T-helper 2 cell treated with Interferon-gamma antibody and Interleukin-4, amounts not matched to agents 5 μg/mL and 100 μg/mL, for 36 hours (primary cell): ENCODE results near the gene FBXW11.
"Not testable (repeated sequence)": the region's sequence is repeated elsewhere in the genome, so short reads cannot be mapped to it uniquely, and the experiment has no call there.

Source experiments
- DNase-seq: peaks from one replicate; pipeline ENCODE4 v3.0.0; 2021; ENCODE audit warnings: low spot score
- H3K27ac Mint-ChIP-seq: one replicate; pipeline ENCODE4 v1.8.0; 2021; ENCODE audit warnings: mild to moderate bottlenecking, mixed read lengths
- H3K27me3 Mint-ChIP-seq: one replicate; pipeline ENCODE4 v1.8.0; 2021; ENCODE audit warnings: low read depth, mixed read lengths
- H3K36me3 Mint-ChIP-seq: one replicate; pipeline ENCODE4 v1.8.0; 2021; ENCODE audit warnings: low read depth, mixed read lengths
- H3K4me1 Mint-ChIP-seq: one replicate; pipeline ENCODE4 v1.8.0; 2021; ENCODE audit warnings: low read depth, mixed read lengths
- H3K4me3 Mint-ChIP-seq: one replicate; pipeline ENCODE4 v1.8.0; 2022; ENCODE audit warnings: mild to moderate bottlenecking, moderate library complexity, mixed read lengths
- H3K9me3 Mint-ChIP-seq: one replicate; pipeline ENCODE4 v1.8.0; 2021; ENCODE audit warnings: mixed read lengths

The FBXW11 gene

GRCh38 chr5:171920765-171921391 is 85.6 kb downstream of the FBXW11 start:
- H3K27me3 Mint-ChIP-seq: no peaks in the 10 kb centered on the region
- no peak overlapping the region for H3K27ac Mint-ChIP-seq
- peaks cover 4% of the 10 kb centered on the region for H3K4me1 Mint-ChIP-seq
- H3K36me3 Mint-ChIP-seq: no peaks in the 10 kb centered on the region
- no peaks in the 10 kb centered on the region for H3K9me3 Mint-ChIP-seq
- H3K4me3 Mint-ChIP-seq: no peak overlapping the region
- no peak for DNase-seq

DNA sequence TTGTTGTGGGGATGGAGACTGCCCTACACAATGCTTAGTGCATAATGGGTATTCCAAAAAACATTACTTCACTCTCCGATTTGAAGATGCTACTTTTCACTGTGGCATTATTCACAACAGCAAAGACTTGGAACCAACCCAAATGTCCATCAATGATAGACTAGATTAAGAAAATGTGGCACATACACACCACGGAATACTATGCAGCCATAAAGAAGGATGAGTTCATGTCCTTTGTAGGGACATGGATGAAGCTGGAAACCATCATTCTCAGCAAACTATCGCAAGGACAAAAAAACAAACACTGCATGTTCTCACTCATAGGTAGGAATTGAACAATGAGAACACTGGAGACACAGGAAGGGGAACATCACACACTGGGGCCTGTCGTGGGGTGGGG is 90.7 kb downstream of the FBXW11 start:
- not testable (repeated sequence) for DNase-seq, H3K36me3 Mint-ChIP-seq, H3K27me3 Mint-ChIP-seq, H3K9me3 Mint-ChIP-seq, H3K27ac Mint-ChIP-seq, H3K4me3 Mint-ChIP-seq
- peaks cover 18% of the 10 kb centered on the region for H3K4me1 Mint-ChIP-seq

GRCh38 chr5:171914726-171915338 is 91.6 kb downstream of the FBXW11 start:
- no peak for DNase-seq
- no peaks in the 10 kb centered on the region for H3K27me3 Mint-ChIP-seq
- no peak overlapping the region for H3K27ac Mint-ChIP-seq
- H3K4me1 Mint-ChIP-seq: peaks cover 18% of the 10 kb centered on the region
- no peak overlapping the region for H3K4me3 Mint-ChIP-seq
- no peaks in the 10 kb centered on the region for H3K36me3 Mint-ChIP-seq
- H3K9me3 Mint-ChIP-seq: no peaks in the 10 kb centered on the region

- Mint-ChIP-seq H3K36me3 (peaks cover 2% of the 10 kb centered on the region), H3K9me3 (no peaks in the 10 kb centered on the region), H3K4me1 (peaks cover 18% of the 10 kb centered on the region), H3K4me3 (no peak overlapping the region), H3K27me3 (no peaks in the 10 kb centered on the region), H3K27ac (no peak overlapping the region)
- DNase-seq: no peak
Measured at GRCh38 chr5:171913987-171914273, 92.5 kb downstream of the FBXW11 start.

- Mint-ChIP-seq H3K4me1 (peaks cover 30% of the 10 kb centered on the region), H3K36me3 (peaks cover 2% of the 10 kb centered on the region), H3K27me3 (no peaks in the 10 kb centered on the region), H3K4me3 (no peak overlapping the region), H3K27ac (no peak overlapping the region), H3K9me3 (no peaks in the 10 kb centered on the region)
- DNase-seq: no peak
Measured at GRCh38 chr5:171911152-171911551, 95.3 kb downstream of the FBXW11 start.

- Mint-ChIP-seq H3K4me1 (peaks cover 35% of the 10 kb centered on the region), H3K36me3 (peaks cover 2% of the 10 kb centered on the region), H3K4me3 (no peak overlapping the region), H3K27me3 (no peaks in the 10 kb centered on the region), H3K27ac (no peak overlapping the region), H3K9me3 (no peaks in the 10 kb centered on the region)
- no peak for DNase-seq
Measured at GRCh38 chr5:171908638-171909037, 97.8 kb downstream of the FBXW11 start.

- Mint-ChIP-seq H3K9me3 (no peaks in the 10 kb centered on the region), H3K4me3 (no peak overlapping the region), H3K27me3 (no peaks in the 10 kb centered on the region), H3K36me3 (peaks cover 2% of the 10 kb centered on the region), H3K27ac (no peak overlapping the region), H3K4me1 (peaks cover 29% of the 10 kb centered on the region)
- peak; percentile 40 for DNase-seq
Measured at GRCh38 chr5:171907725-171908343, 98.6 kb downstream of the FBXW11 start.

DNA sequence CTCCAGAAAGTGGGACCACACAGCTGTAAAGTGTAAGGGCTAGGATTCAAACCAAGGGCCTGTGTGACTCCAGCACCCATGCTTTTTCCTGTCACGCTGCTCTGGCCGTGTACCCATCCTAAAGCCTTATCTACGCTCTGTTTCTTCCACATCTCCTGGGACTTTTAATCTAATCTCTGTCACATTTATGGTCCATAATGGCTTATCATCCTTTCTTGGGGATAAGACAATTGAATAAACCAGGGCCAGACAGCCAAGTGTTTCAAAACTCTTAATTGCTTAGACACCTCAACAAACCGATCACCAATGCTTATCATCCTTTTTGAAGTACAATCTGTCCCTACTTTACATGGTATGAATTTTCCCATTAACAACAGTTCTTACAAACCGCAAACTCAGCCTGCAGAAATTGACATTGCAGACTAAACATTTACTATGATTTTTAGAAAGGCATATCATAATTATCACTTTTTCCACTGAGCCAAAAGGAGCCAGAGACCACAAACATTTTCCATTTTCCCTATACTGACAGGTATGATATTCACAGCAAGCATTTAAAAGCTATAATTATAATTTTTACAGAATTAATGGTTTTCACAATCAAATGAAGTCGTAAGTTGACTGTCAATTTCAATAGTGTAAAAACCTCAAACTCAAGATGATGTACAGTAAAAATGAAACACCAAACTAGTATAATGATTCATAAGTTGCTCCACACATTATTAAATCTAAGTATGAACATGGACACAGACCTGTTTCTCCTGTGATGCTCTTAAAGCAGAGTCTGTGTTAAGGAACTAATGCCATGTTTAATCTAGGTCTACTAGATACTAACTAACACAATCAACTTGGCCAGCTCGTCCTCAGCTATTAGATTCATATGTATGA is 99.5 kb downstream of the FBXW11 start:
- no peak for DNase-seq
- peaks cover 27% of the 10 kb centered on the region for H3K4me1 Mint-ChIP-seq
- no peak overlapping the region for H3K27ac Mint-ChIP-seq
- H3K36me3 Mint-ChIP-seq: peaks cover 2% of the 10 kb centered on the region
- no peaks in the 10 kb centered on the region for H3K27me3 Mint-ChIP-seq
- no peak overlapping the region for H3K4me3 Mint-ChIP-seq
- no peaks in the 10 kb centered on the region for H3K9me3 Mint-ChIP-seq

GRCh38 chr5:171906066-171906570 is 100.3 kb downstream of the FBXW11 start:
- Mint-ChIP-seq H3K36me3 (peaks cover 2% of the 10 kb centered on the region), H3K27me3 (no peaks in the 10 kb centered on the region), H3K27ac (no peak overlapping the region), H3K4me3 (no peak overlapping the region), H3K9me3 (no peaks in the 10 kb centered on the region), H3K4me1 (peaks cover 21% of the 10 kb centered on the region)
- no peak for DNase-seq

DNA sequence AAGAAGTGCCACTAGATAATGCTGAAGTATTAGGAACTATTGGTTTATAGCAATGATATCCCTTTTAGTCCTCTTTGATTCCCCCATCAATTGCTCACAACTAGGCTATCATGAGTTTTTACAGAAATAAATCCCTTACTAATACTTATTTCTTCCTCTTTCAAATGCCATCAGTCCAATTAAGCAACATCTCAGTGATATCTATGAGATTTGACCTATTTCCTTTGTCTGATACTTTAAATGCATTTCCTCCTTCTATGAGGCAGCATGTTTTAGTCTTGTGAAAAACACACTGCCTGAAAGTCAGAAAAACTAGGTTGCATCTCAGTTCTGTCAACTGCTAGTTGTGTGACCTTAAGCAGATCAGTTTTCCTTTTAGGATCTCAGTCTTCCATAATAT is 101.6 kb downstream of the FBXW11 start:
- H3K4me1 Mint-ChIP-seq: peaks cover 21% of the 10 kb centered on the region
- no peak for DNase-seq
- no peak overlapping the region for H3K27ac Mint-ChIP-seq
- no peak overlapping the region for H3K4me3 Mint-ChIP-seq
- H3K9me3 Mint-ChIP-seq: no peaks in the 10 kb centered on the region
- H3K27me3 Mint-ChIP-seq: no peaks in the 10 kb centered on the region
- peaks cover 2% of the 10 kb centered on the region for H3K36me3 Mint-ChIP-seq

DNA sequence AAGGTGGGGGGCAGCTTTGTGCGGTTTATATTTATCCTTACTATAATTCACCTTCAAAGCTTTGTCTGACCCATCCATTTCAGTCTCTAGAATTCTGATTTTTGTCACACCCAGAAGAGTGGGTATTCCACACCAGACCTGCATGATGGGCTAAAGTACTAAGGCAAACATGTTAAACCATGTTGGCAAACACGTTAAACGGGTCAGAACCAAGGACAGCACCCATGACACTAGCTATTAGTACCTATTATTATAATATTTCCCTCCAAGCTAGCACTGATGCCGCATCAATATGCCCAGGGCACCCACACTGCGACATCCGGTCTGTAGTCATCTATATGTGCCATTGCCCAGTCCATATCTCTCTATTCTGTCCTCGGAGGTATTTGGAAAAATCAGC is 104.7 kb downstream of the FBXW11 start:
- DNase-seq: no peak
- H3K4me3 Mint-ChIP-seq: no peak overlapping the region
- H3K36me3 Mint-ChIP-seq: peaks cover 4% of the 10 kb centered on the region
- no peaks in the 10 kb centered on the region for H3K9me3 Mint-ChIP-seq
- H3K27me3 Mint-ChIP-seq: no peaks in the 10 kb centered on the region
- peaks cover 14% of the 10 kb centered on the region for H3K4me1 Mint-ChIP-seq
- H3K27ac Mint-ChIP-seq: no peak overlapping the region

- no peaks in the 10 kb centered on the region for H3K9me3 Mint-ChIP-seq
- H3K36me3 Mint-ChIP-seq: peaks cover 8% of the 10 kb centered on the region
- H3K27ac Mint-ChIP-seq: no peak overlapping the region
- H3K27me3 Mint-ChIP-seq: no peaks in the 10 kb centered on the region
- no peak overlapping the region for H3K4me3 Mint-ChIP-seq
- DNase-seq: no peak
- H3K4me1 Mint-ChIP-seq: peaks cover 2% of the 10 kb centered on the region
Measured at GRCh38 chr5:171899792-171900191, 106.6 kb downstream of the FBXW11 start.

- Mint-ChIP-seq H3K36me3 (peaks cover 8% of the 10 kb centered on the region), H3K27ac (no peak overlapping the region), H3K4me3 (no peak overlapping the region), H3K9me3 (no peaks in the 10 kb centered on the region), H3K4me1 (peaks cover 2% of the 10 kb centered on the region), H3K27me3 (no peaks in the 10 kb centered on the region)
- DNase-seq: no peak
Measured at GRCh38 chr5:171898879-171899278, 107.6 kb downstream of the FBXW11 start.

DNA sequence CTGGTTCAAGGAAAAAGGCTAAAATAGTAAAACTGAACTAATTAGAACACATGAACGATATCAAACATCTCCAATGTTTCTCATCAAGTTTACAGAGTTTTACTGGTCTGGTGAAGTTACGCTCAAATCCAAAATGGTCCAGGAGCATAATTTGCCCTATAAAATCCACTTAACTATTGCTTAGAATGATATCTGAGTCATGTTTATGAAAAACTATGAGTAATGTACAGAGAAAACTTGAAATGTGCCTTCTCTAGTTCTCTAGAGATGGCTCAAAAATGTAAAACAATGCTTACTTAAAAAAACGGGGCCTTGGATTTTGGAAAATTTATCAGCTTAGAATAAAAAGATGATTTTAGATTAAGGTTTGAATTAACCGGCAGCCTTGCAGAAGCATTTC is 108.1 kb downstream of the FBXW11 start:
- Mint-ChIP-seq H3K9me3 (no peaks in the 10 kb centered on the region), H3K27me3 (no peaks in the 10 kb centered on the region), H3K4me1 (peaks cover 2% of the 10 kb centered on the region), H3K4me3 (no peak overlapping the region), H3K27ac (no peak overlapping the region), H3K36me3 (peaks cover 8% of the 10 kb centered on the region)
- DNase-seq: no peak
